ENCODE measurements around the gene PHKG2.

The PHKG2 gene

DNA sequence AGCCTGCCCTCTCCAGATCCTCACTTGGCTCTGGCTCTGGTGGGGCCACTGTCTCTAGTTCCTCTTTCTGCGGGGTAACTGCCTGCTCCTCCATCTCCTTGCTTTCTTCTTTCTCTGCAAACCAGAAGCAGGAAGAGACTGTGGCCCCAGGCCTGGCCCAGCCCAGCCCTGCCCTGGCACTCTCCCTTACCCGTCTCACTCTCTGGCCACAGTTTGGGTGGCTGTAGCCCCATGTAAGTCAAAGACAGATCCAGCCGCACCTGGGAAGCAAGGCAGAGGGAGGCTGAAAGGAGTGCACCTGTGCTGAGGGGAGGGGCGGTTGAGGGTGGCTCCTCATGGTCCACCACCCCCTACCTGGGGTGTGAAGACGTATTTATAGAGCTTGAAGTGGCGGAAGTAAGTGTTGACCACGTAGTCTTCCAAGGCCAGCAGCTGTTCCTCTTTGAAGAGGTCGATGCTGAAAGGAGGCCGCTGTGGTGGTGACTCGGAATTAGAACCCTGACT is 10.8 kb downstream of the PHKG2 start:
- H3K9ac ChIP-seq (ENCODE audit: low read depth, low read length) = no peak overlapping the region
- no peak overlapping the region for H3K4me3 ChIP-seq (ENCODE audit: low read depth, low read length)
- H3K9me3 ChIP-seq (ENCODE audit: control insufficient read depth, insufficient read depth, low read length) = no peaks in the 10 kb centered on the region
- no peak overlapping the region for H3K27ac ChIP-seq (ENCODE audit: low read depth, low read length)
- peaks cover 50% of the 10 kb centered on the region for H3K36me3 ChIP-seq (ENCODE audit: control insufficient read depth, insufficient read depth, low read length)
- no peaks in the 10 kb centered on the region for H3K27me3 ChIP-seq (ENCODE audit: control insufficient read depth, insufficient read depth, low read length)
- H3K4me1 ChIP-seq (ENCODE audit: control insufficient read depth, insufficient read depth, low read length) = peaks cover 3% of the 10 kb centered on the region; the same call in 1 of the 2 replicates

DNA sequence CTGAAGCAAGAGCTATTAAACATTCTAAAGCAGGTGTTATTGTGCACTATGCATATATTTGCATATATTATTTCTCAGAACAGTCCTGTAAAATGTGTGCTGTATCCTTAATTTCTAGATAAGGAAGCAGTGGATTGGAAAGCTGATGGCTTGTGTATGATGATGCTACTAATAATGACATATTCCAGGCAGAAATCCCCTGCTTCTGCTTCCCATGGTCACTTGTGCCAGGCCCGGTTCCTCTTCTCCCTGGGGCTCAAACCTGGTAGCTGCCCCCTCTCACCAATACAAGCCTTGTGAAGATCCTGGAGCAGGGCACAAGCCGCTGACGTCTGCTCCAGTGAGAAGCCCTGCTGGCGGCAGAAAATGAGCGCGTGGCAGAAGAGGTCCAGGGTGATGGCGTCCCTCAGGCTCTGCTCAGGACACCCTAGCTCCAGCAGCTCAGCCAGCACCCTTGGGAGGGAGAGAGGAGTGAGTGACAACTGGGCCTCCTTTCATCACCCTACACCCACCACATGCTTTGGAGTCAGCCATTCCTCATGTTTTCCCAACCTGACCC is 11.9 kb downstream of the PHKG2 start:
- Histone ChIP-seq H3K4me3 (ENCODE audit: low read depth, low read length) (no peak overlapping the region), H3K9ac (ENCODE audit: low read depth, low read length) (no peak overlapping the region)

GRCh38 chr16:30760577-30761426 is 12.6 kb downstream of the PHKG2 start:
- Histone ChIP-seq H3K9ac (ENCODE audit: low read depth, low read length) (no peak overlapping the region; the same call in 1 of the 2 replicates), H3K27me3 (ENCODE audit: control insufficient read depth, insufficient read depth, low read length) (no peaks in the 10 kb centered on the region), H3K4me1 (ENCODE audit: control insufficient read depth, insufficient read depth, low read length) (peaks cover 3% of the 10 kb centered on the region; the same call in 1 of the 2 replicates), H3K9me3 (ENCODE audit: control insufficient read depth, insufficient read depth, low read length) (no peaks in the 10 kb centered on the region), H3K4me3 (ENCODE audit: low read depth, low read length) (peak overlapping the region; percentile 91), H3K36me3 (ENCODE audit: control insufficient read depth, insufficient read depth, low read length) (peaks cover 56% of the 10 kb centered on the region), H3K27ac (ENCODE audit: low read depth, low read length) (peak overlapping the region; percentile 88)

More for the DNA sequence above, 11.9 kb downstream of the PHKG2 start:
- Histone ChIP-seq H3K9me3 (ENCODE audit: control insufficient read depth, insufficient read depth, low read length) (no peaks in the 10 kb centered on the region), H3K36me3 (ENCODE audit: control insufficient read depth, insufficient read depth, low read length) (peaks cover 52% of the 10 kb centered on the region), H3K4me1 (ENCODE audit: control insufficient read depth, insufficient read depth, low read length) (peaks cover 3% of the 10 kb centered on the region; the same call in 1 of the 2 replicates), H3K27ac (ENCODE audit: low read depth, low read length) (no peak overlapping the region), H3K27me3 (ENCODE audit: control insufficient read depth, insufficient read depth, low read length) (no peaks in the 10 kb centered on the region)

- no peaks in the 10 kb centered on the region for H3K9me3 ChIP-seq (ENCODE audit: control insufficient read depth, insufficient read depth, low read length)
- H3K4me1 ChIP-seq (ENCODE audit: control insufficient read depth, insufficient read depth, low read length) = peaks cover 3% of the 10 kb centered on the region; the same call in 1 of the 2 replicates
- peak overlapping the region; percentile 36; the same call in 1 of the 2 replicates for H3K9ac ChIP-seq (ENCODE audit: low read depth, low read length)
- peak overlapping the region; percentile 91 for H3K4me3 ChIP-seq (ENCODE audit: low read depth, low read length)
- H3K27ac ChIP-seq (ENCODE audit: low read depth, low read length) = peak overlapping the region; percentile 88
- H3K27me3 ChIP-seq (ENCODE audit: control insufficient read depth, insufficient read depth, low read length) = no peaks in the 10 kb centered on the region
- peaks cover 56% of the 10 kb centered on the region for H3K36me3 ChIP-seq (ENCODE audit: control insufficient read depth, insufficient read depth, low read length)
These were observed 13.3 kb downstream of the PHKG2 start for GRCh38 chr16:30761427-30761927.

DNA sequence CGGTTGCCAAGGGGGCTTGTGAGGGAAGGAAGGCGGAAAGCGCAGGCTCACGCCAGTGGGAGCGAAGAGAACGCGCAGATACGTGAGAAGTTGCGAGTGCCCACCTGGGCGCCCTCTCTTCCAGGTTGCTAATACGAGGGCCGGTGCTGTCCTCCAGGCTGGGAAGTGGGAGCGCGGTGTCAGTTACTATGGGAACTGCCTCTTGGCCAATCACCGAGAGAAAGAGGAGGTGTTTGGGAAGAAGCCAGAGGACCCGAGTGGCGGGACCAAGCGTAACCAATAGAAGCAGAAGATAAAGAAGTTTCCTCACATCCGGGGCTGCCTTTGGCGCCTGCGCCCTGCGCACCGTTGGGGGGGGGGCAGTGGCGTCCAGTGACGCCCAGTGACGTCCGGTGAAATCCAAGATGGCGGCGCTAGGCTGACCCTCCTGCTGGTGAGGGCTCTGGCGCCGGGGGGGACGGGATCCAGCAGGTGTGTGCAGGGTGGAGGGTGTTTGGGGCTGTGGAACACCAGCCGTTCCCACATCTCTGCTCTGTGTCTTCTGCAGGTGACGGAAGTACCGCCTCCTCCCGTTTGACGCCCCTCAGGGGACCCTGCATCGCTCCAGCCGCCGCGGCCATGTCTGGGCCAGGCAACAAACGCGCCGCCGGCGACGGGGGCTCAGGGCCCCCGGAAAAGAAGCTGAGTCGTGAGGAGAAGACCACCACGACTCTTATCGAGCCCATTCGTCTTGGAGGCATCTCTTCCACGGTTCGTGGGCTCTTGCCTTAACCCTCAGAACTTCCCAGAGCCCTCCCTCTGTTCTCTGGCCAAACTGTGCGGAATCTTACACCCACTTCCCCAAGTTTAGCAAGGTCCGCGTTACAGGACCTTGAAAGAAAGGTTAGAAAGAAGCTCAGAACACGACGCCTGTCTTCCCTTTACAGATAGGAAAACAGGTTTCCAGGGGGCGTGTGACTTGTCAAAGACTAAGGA is 14.0 kb downstream of the PHKG2 start, which contains the start of the genes CFAP119 and RNF40:
Gene CFAP119 (minus strand): TSS at position 135 of the 975 bp plus-strand sequence. CDS start 314 bp downstream, outside the sequence.
Gene RNF40 (plus strand): TSS at position 395 of the 975 bp plus-strand sequence. CDS start 224 bp downstream, at position 619.
- no peaks in the 10 kb centered on the region for H3K9me3 ChIP-seq (ENCODE audit: control insufficient read depth, insufficient read depth, low read length)
- H3K4me3 ChIP-seq (ENCODE audit: low read depth, low read length) = peak within 1 kb of the TSS; percentile 91
- H3K36me3 ChIP-seq (ENCODE audit: control insufficient read depth, insufficient read depth, low read length) = peaks cover 56% of the 10 kb centered on the region
- no peaks in the 10 kb centered on the region for H3K27me3 ChIP-seq (ENCODE audit: control insufficient read depth, insufficient read depth, low read length)
- peak within 1 kb of the TSS; percentile 88 for H3K27ac ChIP-seq (ENCODE audit: low read depth, low read length)
- H3K9ac ChIP-seq (ENCODE audit: low read depth, low read length) = peak within 1 kb of the TSS; percentile 67
- peaks cover 3% of the 10 kb centered on the region; the same call in 1 of the 2 replicates for H3K4me1 ChIP-seq (ENCODE audit: control insufficient read depth, insufficient read depth, low read length)

- peaks cover 59% of the 10 kb centered on the region for H3K36me3 ChIP-seq (ENCODE audit: control insufficient read depth, insufficient read depth, low read length)
- no peaks in the 10 kb centered on the region for H3K9me3 ChIP-seq (ENCODE audit: control insufficient read depth, insufficient read depth, low read length)
- H3K4me3 ChIP-seq (ENCODE audit: low read depth, low read length) = peak overlapping the region; percentile 91
- no peak overlapping the region for H3K27ac ChIP-seq (ENCODE audit: low read depth, low read length)
- H3K4me1 ChIP-seq (ENCODE audit: control insufficient read depth, insufficient read depth, low read length) = peaks cover 3% of the 10 kb centered on the region; the same call in 1 of the 2 replicates
- no peaks in the 10 kb centered on the region for H3K27me3 ChIP-seq (ENCODE audit: control insufficient read depth, insufficient read depth, low read length)
- H3K9ac ChIP-seq (ENCODE audit: low read depth, low read length) = no peak overlapping the region
These were observed 14.9 kb downstream of the PHKG2 start for GRCh38 chr16:30762991-30763725.

DNA sequence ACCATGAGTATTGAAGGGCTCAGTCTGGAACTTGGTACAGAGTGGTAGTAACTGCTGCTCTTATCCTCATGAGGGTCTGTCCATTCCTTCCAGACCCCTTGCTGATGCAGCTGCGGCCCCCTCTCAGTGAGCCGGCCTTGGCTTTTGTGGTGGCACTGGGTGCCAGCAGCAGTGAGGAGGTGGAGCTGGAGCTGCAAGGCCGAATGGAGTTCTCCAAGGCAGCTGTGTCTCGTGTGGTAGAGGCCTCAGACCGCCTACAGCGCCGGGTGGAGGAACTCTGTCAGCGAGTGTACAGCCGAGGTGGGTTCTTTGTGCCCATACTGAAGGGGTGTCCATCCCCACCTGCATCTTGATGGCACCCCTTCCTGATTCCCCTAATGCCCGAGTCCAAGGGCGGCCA is 15.9 kb downstream of the PHKG2 start:
- H3K4me3 ChIP-seq (ENCODE audit: low read depth, low read length) = no peak overlapping the region
- no peak overlapping the region for H3K9ac ChIP-seq (ENCODE audit: low read depth, low read length)
- no peaks in the 10 kb centered on the region for H3K9me3 ChIP-seq (ENCODE audit: control insufficient read depth, insufficient read depth, low read length)
- peaks cover 67% of the 10 kb centered on the region for H3K36me3 ChIP-seq (ENCODE audit: control insufficient read depth, insufficient read depth, low read length)
- H3K27me3 ChIP-seq (ENCODE audit: control insufficient read depth, insufficient read depth, low read length) = no peaks in the 10 kb centered on the region
- no peak overlapping the region for H3K27ac ChIP-seq (ENCODE audit: low read depth, low read length)
- peaks cover 3% of the 10 kb centered on the region; the same call in 1 of the 2 replicates for H3K4me1 ChIP-seq (ENCODE audit: control insufficient read depth, insufficient read depth, low read length)

DNA sequence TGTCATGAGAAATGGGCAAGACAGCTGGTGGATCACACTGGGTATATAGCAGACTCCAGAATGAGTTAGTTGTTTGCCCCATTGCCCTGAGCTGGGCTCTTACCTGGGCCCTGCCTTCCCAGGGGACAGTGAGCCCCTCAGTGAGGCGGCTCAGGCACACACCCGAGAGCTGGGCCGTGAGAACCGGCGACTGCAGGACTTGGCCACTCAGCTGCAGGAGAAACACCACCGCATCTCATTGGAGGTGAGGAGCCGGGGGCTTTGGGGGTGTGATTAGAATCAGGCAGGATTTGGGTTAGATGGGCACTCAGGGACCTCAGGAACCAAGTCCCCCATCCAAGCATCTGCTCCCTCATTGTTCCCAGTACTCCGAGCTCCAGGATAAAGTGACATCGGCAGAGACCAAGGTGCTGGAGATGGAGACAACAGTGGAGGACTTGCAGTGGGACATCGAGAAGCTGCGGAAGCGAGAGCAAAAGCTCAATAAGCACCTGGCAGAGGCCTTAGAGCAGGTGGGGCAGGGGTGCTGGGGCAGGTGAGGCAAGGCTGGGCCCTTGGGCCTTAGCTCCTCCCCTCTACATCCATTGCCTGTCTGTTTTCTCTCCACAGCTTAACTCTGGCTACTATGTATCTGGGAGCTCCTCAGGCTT is 16.7 kb downstream of the PHKG2 start:
- H3K27me3 ChIP-seq (ENCODE audit: control insufficient read depth, insufficient read depth, low read length) = no peaks in the 10 kb centered on the region
- no peak overlapping the region for H3K27ac ChIP-seq (ENCODE audit: low read depth, low read length)
- peaks cover 3% of the 10 kb centered on the region; the same call in 1 of the 2 replicates for H3K4me1 ChIP-seq (ENCODE audit: control insufficient read depth, insufficient read depth, low read length)
- peaks cover 71% of the 10 kb centered on the region for H3K36me3 ChIP-seq (ENCODE audit: control insufficient read depth, insufficient read depth, low read length)
- no peaks in the 10 kb centered on the region for H3K9me3 ChIP-seq (ENCODE audit: control insufficient read depth, insufficient read depth, low read length)
- no peak overlapping the region for H3K4me3 ChIP-seq (ENCODE audit: low read depth, low read length)
- no peak overlapping the region for H3K9ac ChIP-seq (ENCODE audit: low read depth, low read length)

- H3K27me3 ChIP-seq (ENCODE audit: control insufficient read depth, insufficient read depth, low read length) = no peaks in the 10 kb centered on the region
- no peak overlapping the region for H3K27ac ChIP-seq (ENCODE audit: low read depth, low read length)
- H3K9me3 ChIP-seq (ENCODE audit: control insufficient read depth, insufficient read depth, low read length) = no peaks in the 10 kb centered on the region
- H3K36me3 ChIP-seq (ENCODE audit: control insufficient read depth, insufficient read depth, low read length) = peaks cover 85% of the 10 kb centered on the region
- peaks cover 3% of the 10 kb centered on the region; the same call in 1 of the 2 replicates for H3K4me1 ChIP-seq (ENCODE audit: control insufficient read depth, insufficient read depth, low read length)
- H3K9ac ChIP-seq (ENCODE audit: low read depth, low read length) = no peak overlapping the region
- no peak overlapping the region for H3K4me3 ChIP-seq (ENCODE audit: low read depth, low read length)
These were observed 18.1 kb downstream of the PHKG2 start for GRCh38 chr16:30766206-30766932.
